ENCODE data around the gene TPGS2.
"Not testable (repeated sequence)": the region's sequence is repeated elsewhere in the genome, so short reads cannot be mapped to it uniquely, and the experiment has no call there.

Gene TPGS2

DNA sequence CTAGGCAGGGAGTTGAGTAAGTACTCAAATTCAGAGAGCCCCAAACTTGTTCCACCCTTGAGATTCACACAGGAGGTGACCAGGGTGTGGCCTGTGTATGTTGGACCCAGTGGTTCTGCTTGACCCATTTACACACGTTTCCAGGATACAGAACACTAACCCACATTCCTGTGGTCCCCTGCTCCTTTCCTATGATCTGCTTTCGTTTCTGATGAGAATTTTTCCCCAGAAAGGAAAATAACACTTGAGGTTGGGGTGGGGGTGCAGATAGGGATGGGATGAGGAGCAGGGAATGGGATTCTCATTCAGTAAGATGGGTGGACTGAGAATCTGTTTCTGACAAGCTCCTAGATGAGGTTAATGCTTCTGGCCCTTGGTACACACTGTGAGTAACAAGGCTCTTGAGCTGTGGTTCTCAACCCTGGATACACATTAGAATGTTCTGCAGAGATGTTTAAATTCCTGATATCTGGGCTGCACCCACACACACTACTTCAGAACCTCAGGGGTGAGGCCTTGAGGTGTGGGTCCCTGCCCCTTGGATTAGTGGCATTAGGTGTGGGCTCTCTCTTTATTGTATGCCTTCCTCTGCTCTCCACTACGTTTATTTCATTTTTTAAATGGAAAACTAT is 58.4 kb downstream of the TPGS2 start:
- no peak for DNase-seq

DNA sequence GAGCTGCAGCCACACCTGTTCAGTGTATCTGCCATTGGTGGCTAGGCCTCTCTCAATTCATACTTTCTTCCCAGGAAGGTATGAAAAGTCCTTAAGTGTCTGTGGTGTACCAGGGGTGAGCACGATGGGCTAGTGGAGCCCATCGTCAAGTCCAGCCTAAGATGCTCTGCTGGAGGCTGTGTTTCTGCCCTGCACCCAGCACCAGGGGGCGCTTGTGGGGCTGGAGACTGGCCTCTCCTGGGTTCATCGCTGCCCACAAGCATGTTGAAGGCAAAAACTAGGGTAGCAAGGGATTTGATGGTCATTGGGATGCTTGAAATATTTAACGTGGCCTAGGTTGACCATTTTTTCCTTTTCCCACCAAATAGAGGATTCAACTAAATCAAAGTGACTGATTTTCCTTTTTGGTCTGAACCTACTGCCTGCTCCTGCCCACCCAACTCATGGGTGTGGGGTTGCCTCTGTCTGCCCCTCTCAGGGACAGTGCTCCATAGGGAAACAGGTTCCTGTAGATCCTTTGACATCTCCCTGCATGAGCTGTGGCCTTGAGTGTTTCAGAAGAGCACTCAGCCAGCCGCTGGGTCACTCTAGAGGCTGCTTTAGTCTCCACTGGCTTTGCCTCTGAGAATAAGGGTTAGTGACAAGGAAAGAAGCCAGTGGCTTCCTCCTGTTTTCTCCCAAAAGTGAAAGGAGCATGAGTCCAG is 59.0 kb downstream of the TPGS2 start:
- no peak for DNase-seq

DNA sequence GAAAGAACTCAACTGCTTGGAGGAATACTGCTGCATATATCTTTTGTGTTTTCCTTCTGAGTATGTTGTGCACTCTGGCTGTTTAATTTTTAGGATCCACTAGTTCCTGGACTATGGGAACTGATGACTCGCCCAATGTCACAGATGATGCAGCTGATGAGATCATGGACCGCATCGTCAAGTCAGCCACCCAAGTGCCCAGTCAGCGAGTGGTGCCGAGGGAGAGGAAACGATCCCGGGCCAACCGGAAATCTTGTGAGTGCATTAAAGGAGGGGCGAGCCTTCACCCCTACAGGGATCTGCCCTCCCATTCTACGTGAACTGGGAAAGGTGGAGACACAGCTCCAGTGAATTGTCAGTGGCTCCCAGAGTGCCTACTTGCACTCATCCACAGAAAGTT is 59.6 kb downstream of the TPGS2 start:
- DNase-seq, result no peak

DNA sequence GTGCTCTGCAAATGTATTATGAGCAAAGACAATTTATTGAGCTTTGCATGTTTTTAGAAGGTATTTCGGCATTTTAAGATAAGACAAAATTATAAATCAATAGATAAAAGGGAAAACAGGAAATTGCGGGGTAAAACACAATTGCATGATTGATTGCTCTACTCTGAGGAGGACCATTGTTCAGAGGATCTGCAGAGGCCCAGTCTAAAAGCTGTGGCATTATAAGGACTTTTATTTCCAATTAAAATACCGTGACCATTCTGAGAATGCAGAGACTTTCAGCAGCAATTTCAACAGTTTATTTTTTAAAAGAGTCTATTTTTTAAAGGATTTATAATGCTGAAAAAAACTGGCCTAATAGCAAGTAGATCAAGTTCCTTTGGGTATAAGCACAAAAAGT is 62.0 kb downstream of the TPGS2 start:
- DNase-seq, result no peak

DNA sequence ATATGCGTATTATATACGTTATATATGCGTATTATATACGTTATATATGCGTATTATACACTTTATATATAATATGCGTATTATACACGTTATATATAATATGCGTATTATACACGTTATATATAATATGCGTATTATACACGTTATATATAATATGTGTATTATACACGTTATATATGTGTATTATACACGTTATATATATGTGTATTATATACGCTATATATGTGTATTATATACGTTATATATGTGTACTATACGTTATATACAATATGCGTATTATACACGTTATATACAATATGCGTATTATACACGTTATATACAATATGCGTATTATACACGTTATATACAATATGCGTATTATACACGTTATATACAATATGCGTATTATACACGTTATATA is 65.8 kb downstream of the TPGS2 start:
- not testable (repeated sequence) for DNase-seq

DNA sequence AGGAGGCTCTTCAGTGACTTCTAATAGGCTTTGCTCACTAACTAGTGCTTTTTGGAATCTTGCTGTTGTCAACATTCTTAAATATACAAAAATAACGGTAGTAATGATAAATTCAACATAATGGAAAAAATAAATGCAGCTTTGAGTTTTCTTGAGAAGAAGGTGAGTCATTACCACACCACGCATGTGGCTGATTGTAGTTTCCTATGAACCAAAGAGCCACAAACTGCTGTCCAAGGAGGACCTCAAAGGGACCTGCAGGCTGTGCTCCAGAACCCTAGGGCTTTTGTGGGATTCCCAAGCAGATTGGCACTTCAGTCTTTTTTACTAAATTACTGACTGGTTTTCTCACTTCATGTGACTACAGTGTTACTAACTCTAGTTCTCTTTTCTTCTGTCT is 66.7 kb downstream of the TPGS2 start:
- DNase-seq, result no peak

DNA sequence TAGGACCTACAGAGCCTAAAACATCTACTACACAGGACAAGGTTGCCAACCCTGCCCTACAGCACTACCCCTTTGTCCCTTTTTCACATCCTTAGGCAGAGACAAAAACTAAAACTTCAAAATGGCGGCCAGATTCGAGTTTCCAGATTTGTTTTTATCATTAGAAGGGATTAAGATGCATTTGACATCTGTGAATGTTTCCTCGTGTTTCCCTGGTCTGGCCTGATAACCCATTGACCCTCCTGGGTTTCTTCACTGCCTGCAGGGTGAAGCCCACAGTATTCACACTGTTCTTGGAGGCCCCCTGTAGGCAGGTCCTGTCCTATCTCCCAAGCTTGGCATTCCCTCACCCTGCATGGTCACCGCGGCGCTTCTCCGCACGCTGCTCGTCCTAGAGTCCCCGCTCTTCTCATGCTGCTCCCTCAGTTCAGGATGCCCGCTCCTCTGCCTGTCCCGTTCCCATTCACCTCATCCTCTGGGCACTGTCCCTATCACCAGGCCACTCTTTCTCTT is 67.6 kb downstream of the TPGS2 start:
- DNase-seq, result no peak

DNA sequence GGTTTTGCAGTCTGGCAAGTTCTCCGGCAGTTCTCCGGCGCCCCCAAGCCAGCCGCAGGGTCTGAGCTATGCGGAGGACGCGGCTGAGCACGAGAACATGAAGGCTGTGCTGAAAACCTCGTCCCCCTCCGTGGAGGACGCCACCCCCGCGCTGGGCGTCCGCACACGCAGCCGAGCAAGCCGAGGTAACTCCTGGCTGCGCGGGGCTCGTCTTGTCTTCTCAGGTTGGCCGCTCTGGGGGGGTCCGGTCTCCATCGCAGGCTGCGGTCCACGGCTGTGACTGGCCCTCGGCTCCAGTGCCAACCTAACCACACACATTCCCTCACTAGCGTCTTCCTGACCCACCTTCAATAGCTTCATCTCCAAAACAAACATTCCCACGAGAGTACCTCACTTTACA is 68.2 kb downstream of the TPGS2 start:
- DNase-seq, result no peak

DNA sequence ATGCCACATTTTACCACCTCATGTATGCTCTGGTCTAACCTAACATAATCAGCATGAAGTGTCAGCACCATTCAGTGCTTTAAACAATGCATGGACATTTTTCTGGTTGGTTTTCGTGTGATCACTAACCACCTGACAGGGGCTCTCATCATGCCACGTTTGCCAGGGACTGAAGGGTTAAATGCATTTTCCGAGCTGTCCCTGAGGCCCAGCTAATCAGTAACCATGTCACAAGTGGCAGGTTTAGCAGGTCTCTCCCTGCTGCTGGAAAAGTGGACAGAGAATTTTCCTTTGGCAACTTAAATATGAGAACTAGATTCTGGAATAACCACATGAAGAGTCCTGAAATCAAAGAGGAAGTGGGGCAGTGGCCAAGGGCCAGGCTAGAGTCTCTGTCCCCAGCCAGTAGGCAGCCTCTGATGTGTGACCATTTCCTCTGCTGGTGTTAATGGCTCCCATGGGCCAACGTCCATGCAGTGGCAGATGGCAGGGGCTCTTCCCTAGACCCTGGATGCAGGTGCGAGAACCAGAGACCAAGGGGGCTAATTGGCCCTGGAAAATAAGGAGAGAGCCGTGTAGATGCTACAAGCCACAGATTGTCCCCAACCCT is 69.5 kb downstream of the TPGS2 start:
- no peak for DNase-seq

DNA sequence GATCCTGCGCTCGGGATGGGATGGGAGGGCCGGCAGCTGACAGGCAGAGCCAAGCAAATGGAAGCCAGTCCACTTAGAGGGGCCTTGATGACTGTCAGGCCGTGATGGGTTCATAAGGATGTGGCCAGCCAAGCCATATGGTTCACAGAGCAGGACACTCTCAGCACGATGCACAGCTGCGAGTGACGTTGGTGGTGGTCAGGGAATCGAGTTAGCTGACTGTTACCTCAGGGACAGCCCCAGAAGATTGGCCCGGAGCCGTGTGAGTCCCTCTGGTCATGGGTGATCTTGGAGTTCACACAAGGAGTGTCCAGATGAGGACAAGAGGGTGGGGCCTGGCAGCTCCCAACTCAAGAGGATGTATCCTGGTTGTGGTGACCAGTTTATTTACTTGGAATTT is 70.2 kb downstream of the TPGS2 start:
- no peak for DNase-seq

DNA sequence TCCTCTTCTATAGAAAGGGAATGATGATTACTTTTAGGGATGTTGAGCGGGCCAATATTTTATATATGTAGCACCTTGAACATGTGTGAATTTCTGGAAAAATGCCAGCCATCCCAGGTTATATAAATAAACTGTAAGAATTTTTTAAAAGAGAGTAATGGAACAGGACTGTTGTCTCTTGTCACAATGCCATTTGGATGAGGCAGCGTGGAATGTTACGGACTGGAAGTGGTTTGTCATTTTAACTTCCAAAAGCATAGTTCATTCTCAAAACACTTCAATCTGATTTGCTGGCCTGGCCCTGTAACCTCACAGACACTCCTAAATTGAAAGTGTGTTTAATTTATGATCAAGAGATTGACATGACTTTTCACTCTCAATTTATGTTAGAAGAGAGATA is 70.8 kb downstream of the TPGS2 start:
- DNase-seq, result no peak

DNA sequence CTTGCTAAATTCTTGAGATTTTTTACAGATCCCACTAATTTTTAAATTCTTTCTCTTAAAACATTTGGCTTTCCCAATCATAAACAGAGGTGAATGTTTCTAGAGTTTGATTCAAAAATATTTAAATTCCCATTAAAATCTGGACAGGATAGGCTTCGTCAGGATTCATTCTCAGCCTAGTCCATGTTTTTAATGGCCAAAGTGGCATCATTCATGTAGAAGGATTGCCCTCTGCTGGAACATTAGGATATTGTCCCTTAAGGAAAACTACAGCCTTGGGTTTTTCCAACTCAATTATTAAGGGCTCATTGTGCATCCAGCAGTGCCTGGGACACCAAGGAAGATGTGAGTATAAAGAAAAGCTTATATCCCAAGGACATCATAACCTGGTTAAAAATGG is 71.7 kb downstream of the TPGS2 start:
- peak; percentile 38 for DNase-seq

DNA sequence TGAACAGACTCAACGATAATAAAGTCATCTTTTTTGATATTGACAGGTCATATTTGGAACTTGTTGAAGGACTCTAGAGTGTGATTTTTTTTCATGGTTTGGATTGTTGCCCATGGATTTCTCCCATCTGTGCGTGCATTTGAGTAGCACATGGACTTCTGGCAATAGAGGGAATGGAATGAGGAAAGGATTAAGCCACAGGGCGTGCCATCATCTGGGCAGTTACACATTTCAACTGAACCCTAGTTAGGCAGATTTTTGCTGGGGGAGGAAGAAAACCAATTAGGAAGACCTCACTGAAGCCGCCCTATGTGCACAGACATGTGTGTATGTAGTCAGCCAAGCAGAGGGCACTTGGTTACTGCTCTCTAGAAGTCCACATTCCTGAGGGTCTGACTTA is 72.6 kb downstream of the TPGS2 start:
- DNase-seq, result no peak

DNA sequence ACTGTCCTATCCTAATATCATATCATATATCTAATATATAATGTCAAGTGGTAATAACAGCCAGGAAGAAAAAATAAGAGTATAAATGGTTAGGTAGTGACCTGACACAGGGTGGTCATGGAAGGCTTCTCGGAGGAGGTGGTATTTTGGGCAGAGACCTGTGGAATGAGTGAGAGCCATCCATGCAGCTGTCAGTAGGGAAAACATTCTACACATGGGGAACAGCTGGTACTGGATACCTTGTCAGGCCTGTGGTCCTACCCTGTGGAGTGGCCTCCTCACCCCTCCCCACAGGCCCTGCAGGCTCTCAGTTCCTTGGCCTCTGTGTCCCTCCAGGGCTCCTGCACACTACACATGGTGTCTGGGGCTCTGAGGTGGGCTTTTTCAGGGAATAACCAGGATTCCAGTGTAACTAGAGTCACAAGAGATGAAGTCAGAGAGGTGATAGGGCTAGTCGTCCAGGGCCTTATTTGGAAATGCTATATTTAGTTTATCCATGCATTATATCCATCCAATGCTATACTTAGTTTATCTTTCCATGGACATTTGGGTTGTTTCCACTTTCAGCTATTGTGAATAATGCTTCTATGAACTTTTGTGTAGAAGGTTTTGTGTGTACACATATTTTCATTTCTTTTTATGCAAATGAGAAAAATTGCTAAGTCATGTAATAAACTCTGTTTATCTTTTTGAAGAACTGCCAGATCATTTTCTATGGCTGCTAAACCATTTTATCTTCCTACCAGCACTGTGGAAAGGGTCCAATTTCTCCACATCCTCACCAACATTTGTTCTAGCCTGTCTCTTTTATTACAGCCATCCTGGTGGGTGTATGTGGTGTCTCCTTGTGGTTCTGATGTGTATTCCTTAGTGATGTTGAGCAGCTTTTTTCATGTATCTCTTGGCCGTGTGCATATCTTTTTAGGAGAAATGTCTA is 75.6 kb downstream of the TPGS2 start:
- no peak for DNase-seq

DNA sequence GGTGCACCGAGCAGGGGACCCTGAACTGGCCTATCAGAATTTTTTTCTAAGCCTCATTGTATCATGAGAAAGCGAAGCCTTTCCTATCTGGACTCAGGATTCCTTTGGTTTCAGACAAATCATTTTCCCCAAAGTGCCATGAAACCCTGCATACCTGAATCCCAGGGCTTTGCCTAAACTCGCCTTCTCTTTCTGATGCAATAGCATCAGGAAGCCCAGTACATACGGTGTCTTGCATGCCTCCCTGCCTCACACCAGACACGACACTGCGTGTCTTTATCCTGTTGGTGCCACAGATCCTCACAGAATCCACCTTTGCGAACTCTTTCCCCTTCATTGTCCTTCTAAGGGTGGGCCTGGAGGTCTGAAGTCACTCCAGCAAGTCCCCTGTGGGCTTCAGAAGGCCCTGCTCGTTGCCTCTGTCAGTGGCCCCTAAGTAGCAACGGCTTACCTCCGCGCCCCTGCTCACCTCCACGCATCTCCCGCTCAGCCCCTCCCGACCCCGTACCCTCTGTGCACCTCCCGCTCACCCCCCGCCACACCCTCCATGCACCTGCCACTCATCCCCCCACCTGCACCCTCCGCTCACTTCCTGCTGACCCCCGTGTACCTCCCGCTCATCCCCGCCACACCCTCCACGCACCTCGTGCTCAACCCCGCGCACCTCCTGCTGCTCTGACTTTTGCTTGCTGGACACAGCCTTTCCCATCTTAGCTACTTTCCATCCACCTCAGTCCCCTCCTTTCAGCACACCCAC is 83.4 kb downstream of the TPGS2 start:
- no peak for DNase-seq

DNA sequence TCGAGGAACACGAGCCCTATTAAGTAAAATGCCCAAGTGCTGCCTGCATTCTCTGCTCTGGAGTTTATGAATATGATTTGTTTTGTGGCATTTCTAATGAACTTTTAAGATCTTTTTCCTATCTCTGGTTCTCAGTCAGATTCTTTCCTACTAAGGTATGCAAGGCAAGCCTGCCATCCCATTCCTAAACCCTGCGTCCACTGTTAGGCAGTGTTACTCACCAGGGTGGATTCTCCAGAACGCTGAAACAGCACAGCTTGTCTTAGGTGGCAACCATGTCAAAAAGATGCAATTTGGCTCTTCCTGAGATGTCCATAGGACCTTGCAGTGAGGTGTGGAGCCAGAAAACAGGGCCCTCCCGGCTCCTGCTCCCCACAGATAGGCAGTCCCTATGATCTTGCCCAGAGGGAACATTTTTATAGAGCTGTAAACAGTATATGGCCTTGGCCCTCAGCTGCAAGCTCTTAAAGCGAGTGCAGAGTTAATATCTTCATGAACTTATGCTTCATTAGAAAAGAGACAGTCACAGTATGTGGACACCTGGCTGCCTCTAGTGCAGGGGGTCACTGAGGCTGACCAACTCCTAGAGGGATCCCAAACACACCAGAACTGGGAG is 84.4 kb downstream of the TPGS2 start:
- no peak for DNase-seq

Measured in NCI-H2227 treated with DMSO at 0.1 percent for 48 hours (cell line).